Anterior cingulate cortex (tissue), 58 donors: ENCODE data around the gene ACSM5.
A peak's percentile ranks its signal among the peaks of the same experiment; 100 is the strongest.

Experiments used
- DNase-seq, 58 donors: peaks; one replicate each; lab custom pipeline; 2025; lab: John Stamatoyannopoulos, UW

The ACSM5 gene, protein sequence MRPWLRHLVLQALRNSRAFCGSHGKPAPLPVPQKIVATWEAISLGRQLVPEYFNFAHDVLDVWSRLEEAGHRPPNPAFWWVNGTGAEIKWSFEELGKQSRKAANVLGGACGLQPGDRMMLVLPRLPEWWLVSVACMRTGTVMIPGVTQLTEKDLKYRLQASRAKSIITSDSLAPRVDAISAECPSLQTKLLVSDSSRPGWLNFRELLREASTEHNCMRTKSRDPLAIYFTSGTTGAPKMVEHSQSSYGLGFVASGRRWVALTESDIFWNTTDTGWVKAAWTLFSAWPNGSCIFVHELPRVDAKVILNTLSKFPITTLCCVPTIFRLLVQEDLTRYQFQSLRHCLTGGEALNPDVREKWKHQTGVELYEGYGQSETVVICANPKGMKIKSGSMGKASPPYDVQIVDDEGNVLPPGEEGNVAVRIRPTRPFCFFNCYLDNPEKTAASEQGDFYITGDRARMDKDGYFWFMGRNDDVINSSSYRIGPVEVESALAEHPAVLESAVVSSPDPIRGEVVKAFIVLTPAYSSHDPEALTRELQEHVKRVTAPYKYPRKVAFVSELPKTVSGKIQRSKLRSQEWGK

DNA sequence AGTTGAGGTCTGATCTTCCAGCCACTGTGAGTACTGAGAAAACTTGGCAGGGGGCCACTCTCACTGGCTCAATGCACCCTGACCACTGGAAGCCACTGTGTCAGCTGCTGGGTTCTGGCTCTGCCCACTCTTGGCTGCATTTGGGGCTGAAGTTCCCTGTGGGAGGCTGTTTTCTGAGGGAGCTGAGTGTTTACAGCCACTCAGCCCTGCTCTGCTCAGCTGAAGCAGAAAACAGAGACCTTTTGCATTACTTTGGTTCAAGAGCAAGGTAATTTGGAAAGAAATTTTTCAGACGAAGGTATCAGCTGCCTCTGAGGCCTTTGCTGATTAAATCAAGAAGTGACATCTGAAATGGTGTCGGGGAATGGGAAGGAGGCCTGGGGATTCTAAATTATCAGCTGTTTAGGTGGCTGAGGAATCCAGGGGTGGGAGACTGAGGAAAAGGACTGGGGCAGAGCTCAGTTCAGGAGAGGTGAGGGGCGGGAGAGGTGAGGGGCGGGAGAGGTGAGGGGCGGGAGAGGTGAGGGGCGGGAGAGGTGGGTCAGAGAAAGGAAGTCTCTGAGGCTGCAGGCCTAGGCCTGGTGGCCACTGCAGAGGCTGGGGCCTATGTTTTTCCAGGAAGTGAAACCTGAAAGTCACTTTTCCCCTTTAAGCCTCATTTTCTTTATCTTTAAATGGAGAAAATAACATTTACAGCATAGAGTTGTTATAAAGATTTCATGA is at the start of gene ACSM5:
Gene ACSM5, plus strand, starts transcription at position 137 of the 723 bp plus-strand sequence. CDS start 1,951 bp downstream, outside the sequence.
- peak in 50 of 58 donors; percentile 2 to 81 (median 46) for DNase-seq

DNA sequence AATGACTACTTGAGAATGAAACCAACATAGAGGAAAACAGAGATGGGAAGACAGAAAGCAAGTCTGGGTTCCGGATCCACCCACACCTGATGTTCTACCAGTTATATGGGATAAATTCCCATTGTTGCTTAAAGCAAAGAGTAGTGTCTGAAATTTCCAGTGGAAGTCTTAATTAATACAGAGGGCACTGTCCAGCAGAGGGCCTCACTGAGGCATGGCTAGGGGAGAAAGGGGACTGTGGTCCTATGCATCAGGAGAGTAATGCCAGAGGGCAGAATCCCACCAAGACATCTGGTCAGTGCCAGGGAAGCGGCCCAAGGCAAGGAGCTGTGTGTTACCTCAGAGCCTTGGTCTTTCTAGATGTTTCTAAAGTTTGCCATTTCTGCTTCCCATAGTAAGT is 49.3 kb upstream of the ACSM5 start:
- no peak for DNase-seq

DNA sequence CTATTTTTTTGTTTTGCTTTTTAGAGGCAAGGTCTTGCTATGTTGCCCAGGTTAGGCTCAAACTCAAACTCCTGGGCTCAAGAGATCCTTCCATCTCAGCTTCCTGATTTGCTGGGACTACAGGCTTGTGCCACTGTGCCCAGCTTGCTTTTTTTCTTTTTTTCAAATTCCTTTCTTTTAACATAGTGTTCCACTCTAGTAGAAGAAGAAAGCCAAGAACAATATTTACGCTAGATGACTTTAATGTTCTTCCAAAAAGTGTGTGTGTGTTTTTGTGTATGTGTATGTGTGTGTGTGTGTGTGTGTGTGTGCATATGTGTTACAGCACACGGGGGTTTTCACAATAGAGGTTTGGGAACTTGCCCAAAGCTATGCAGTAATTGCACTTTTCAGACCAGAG is 46.1 kb upstream of the ACSM5 start:
- DNase-seq: no peak

DNA sequence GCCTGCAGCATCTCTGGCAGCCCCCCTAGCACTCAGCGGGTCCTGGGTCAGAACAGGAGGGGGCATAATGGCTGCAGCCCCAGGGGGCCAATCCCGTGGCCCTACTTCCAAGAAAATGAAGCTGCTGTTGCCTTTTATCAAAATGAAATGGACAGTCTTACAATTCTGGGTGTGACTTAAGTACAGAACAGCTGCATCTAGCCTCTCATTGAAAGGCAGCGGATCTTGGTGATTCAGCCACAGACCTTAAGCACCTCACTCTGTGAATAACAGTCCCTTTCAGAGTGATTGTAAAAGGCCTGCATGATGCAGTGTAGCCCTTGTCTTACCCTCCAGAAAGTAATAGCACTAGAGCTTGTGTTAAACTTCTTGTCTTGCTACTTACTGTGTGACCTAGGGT is 45.3 kb upstream of the ACSM5 start:
- DNase-seq: no peak

DNA sequence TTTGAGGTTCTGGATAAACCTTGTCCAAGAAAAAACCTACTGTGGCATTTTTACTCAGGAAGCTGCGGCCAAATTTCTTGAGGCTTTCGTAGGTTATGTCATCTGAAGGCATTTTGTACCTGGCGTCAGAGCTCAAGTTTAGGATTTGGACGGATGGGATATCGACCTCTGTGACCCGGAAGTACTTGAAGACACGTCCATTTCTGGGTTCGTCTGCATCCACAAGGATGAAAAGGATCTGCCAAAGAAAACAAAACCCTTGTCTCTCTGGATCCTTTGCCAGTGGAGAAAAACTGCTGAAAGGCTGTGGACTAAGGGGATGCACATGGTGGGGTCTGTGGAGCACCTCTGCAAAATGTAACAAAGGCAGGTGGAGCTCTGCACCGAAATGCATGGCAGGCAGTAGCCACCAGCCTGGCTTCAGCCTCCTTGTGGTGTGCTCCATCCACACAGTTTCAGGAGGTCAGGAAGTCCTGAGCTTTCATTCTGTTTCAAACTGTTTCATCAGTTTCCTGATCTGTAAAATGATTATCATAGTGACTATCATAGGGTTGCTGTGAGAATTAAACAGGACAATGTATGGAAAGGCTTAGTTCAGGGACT is 39.8 kb upstream of the ACSM5 start:
- no peak for DNase-seq

DNA sequence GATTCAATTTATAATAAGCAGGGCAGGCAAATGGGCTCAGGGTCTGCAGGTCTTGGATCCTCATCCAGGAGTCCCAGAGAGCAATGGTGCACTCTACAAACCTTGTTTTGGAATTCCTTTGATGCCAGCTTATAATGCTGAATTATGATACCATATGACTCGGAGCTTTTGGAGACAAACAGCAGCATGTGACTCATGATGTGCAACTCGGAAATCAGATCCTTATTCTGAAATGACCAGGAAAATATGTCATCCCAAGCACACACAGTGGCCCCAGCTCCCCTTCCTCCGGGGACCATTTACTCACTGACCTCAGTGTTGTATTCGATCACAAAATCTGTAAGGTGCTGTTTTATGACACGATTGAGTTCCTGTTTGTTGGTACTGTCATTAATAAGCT is 36.6 kb upstream of the ACSM5 start:
- DNase-seq: no peak

DNA sequence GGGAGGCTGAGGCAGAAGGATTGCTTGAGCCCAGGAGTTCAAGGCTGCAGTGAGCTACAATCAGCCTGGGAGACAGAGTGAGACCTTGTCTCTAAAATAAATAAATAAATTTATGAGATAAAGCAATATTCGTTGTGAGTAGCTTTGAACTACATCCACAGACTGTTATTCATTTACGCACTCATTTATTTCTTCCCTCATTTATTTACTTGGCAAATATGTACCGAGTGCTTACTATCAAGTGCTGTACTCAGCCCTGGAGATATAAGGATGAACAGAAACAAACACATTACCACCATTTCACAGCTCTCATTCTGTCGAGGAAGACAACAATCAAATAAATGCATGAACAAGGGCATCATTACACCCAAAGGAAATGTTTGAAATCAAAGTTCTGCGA is 32.2 kb upstream of the ACSM5 start:
- DNase-seq: no peak

DNA sequence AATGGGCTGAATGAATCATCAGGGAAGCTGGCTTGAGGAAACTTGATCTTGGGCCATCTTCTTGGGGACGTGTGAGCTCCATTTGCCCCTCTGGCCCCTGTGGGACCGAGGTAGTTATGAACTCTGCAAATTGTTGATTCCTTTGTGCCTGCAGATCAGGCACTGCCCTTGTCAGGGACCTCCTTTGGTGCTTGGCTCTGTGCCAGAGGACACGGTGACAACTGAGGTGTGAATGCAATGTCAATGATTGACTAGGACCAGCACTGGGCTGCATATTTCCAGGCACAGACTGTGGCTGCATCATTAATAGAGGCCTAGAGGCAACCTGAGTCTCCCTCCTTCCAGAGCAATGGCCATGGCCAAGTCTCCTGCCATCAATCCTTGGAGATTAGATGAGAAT is 28.6 kb upstream of the ACSM5 start:
- DNase-seq: no peak

DNA sequence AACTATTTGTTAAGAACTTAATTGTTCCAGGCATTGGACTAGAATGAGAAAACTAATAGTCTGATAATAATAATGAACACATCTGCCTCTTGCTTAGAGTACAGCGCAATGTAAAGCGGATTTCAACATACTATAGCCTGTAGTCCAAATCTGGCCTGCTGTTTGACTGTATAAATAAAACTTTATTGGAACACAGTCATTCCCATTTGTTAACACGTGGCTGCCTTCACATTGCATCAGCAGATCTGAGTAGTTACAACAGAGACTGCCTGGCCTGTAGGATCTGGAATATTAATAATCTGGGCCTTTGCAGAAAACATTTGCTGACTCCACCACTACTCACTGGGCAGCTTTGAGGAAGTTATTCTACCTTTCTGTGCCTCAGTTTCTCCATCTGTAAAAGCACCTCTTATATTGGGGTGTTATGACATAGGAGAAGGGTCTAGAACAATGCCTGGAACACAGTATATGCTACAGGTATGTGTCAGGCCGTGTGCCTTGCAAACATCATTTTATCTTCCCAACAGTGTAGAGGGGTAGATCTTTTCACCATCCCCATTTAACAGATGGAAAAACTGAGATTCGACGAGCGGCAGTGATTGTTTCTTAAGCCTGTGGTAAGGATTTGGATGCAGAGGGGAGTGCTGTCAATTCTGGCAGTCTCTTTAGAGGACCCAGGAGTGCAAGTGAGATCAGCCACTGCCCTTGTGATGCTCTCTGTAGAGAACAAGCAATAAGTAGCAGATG is 27.0 kb upstream of the ACSM5 start:
- DNase-seq: no peak

DNA sequence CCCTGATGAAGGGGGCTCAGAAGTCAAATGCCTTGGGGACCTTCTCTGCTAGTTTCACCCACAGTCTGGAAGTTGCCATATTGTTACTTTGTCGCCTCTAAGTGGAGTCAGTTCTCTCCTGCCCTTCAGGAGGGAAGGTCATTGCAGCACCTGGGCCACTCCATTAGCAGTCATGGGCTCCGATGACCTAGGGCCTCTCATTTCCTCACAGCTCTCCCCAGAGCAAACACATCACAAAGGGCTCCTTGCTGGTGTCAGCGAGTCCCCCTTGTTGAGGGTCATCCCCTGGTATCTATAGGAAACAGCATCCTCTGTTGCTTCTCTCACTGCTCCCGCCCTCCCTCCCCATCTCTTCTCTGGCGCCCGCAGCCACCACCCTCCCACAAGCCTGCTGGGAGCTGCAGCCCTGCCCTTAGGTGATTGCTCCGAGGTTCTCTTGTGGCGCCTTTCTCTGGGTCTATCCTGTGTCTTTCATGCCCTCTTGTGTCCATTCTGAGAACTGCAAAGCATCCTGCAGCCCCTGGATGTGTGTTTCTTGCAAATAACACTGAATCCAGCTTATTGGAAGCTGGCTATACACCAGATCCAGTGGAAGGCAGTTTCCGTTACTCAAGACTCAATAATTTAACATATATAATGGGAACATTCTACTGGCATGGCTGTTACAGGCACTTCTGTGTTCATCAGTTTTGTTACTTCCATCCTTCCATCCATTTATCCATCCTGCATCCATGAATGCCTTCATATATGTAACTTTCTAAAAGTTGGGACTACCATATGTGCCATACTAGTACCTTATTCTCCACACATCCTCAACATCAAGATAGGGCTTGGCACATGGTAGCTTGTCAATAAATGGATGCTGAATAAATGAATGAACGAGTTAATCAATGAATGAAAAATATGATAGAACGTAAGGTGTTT is 26.0 kb upstream of the ACSM5 start:
- peak in 50 of 58 donors; percentile 3 to 61 (median 26) for DNase-seq

DNA sequence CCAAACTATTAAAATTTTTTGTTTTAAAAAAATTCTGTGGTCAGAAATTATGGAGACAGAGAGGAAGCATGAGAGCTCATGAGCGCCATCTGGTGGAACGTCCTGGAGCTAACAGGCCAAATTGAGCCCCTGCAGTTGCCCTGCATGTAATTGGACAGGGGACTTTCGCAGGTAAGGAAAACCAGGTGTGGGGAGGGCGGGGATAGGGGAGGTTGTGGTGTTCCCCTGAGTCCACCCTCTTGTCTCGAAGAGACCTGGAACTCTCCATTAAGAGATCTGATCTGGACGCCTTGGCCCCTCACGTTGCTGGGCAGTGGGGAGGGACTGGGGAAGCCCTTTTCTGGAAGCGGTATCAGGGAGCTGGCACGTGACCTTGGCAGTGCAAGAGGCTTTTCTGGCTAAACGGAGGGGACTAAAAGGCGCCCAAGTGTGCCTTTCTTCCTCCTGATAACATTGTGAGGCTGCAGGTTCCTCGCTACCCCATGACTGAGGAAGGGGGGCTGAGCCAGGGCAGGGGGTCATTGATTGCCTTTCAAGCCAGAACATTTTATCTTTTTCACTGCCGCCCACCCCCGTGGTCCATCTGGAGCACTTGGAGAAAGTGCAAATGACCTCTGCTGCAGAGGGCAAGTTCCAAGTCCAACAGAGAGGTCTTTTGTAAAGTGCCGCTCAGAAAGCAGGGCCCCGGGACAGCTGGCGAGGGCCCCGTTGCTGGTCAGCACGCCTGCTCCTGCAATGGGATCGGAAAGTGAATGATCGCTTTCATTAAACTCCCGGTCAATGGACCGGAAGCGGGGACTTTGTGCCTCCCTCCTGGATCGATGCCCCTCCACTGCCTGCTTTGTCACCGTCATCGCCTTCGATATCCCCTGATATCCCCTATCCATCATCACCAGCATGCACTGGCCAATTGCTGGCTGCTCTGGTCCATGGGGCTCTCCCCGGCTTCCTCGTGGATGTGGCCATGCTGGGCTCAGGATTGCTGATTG is 23.2 kb upstream of the ACSM5 start:
- peak in 51 of 58 donors; percentile 4 to 80 (median 37) for DNase-seq

DNA sequence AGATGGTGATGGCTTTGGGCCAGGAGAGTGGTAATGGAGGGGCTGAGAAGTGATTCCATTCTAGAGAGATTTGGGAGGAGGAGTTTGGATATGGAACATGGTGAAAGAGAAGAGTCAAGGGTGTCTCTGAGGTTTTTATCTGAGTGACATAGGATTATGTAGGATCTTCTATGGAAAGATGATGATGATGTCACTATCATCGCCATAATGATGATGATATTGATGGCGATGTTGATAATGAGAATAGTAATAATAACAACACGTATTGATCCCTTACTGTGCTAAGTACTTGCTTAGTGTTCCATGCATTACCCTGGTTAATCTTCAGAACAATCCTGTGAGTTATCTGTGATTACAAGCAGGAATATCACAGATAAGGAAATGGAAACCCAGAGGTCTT is 21.4 kb upstream of the ACSM5 start:
- DNase-seq: no peak

DNA sequence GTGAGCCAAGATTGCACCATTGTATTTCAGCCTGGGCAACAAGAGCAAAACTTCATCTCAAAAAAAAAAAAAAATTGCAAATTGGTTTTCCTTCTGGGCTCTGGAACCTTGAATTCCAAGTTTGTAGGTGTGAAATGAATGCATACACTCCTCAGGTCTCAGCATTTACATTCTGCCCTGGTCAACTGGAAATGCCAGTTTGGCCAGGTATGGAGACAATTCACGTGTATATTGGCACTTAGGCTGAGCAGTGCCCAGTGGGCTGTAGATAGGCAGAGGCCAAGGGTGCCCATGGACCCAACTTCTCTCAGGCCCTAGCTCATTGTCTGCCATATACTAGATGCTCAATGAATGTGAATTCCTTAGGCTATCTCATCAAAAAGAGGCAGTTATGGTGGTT is 20.5 kb upstream of the ACSM5 start:
- DNase-seq: no peak

DNA sequence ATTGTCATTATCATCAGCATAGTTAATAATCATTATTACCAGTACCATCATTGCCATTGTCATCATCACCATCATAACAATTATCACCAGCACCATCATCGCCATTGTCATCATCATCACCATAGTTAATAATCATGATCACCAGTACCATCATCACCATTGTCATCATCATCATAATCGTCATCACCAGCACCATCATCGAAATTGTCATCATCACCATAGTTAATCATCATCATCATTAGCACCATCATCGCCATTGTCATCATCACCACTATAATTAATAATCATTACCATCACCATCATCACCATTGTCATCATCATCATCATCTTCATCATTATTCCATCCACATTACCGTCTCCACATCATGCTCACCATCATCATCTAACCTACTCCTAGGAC is 18.3 kb upstream of the ACSM5 start:
- DNase-seq: no peak

DNA sequence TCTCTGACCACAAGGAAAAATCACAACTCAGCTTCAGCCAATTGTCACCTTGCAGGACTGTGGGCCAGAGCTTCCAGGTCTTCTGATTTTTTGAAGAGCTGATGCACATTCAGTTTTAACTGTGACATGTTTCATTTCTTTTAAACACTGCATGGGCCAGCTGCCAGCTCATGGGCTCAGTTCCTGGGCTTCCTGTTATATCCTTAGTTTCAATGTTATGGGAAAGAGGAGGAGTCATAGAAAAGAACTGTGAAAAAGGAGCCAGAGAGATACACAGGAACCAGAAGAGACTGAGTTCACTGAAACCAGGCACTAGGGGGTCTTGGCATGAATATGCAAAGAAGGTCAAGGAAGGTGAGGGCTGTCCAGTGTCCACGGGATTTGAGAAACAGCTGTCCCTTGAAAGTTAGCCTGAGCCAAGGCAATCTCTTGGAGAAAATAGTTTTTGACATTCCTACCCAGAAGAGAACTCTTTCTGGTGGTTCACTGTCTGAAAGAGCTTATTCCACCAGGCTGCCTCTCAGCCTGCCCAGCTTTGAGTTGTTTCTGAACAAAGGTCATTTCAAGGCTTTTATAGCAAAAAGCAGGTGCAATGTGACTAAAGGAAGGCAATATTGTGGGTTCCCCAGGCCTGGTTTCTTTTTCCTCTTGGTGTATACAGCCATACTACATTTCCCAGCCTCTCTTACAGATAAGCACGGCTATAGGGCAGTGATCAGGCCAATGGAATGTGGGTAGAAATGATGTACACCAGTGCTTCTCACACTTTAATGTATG is 15.3 kb upstream of the ACSM5 start:
- peak in 5 of 58 donors; percentile 0 to 9 (median 2) for DNase-seq

DNA sequence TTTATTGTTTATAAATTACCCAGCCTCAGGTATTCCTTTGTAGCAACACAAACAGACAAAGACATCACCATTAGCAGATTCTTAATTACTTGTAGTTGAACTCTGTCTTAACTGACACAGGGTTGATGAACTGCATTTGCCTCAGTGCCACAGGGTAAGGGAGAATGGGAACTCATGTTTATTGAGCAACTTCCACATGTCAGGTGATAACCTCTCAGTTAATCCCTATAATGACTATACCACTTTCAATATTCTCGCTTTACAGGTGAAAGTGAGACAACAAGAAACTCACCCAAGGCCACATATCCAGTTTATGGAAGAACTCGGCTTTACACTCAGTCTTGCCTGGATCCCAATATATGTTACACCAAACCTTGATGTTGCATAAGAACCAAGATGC is 13.4 kb upstream of the ACSM5 start:
- DNase-seq: no peak

DNA sequence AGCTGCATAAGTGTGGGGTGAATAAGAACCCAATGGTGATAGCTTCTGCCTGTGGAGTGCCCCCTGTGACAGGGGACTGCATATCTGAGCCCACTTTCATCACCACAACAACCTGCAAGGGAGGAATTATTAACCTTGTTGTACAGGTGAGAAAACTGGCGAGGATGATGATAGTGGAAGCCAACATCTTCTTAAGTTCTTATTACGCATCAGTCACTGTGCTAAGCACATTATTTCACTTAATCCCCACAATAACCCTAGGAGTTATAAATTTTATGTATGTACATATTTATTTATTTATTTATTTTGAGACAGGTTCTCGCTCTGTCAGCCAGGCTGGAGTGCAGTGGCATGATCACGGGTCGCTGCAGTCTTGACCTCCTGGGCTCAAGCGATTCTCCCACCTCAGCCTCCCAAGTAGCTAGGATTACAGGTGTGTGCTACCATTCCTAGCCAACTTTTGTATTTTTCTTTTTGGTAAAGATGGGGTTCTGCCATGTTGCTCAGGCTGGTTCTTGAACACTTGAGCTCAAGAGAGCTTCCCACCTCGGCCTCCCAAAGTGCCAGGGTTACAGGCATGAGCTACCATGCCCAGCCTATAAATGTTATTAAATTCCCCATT is 12.4 kb upstream of the ACSM5 start:
- DNase-seq: no peak
